ENCODE data around the gene CREG2. TPM values are rescaled to one million over a fixed set of nuclear protein-coding genes. Genes with fewer than 3 reads are reported as not detected.

The CREG2 gene
- total and polyA plus RNA-seq, 2 donors (not counting 1 experiment from before 2014, with no cell fraction given) = 0.10 TPM; not detected in 1

DNA sequence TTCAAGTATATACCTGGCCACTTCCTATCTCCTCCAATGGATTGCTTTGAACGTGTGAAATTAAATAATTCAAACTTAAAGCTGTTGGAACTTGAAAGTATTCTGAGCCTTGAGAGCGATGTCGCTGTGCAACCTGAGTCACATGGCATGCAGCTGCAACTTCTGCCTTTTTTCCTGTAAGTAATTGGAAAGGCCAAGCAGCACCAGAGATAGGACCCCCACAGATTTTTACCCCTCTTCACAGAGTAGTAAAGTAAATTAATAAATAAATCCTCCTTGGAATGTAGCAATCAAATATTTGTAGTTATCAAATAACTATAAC, 75.6 kb downstream of the CREG2 start:
- H3K36me3 ChIP-seq (replicated peaks in 1 of 2; ENCODE audit: control extremely low read depth in 1 of 2, control insufficient read depth in 1 of 2, extremely low read depth in 1 of 2, insufficient read depth in 2 of 2, low read length in 1 of 2) = no peaks in the 10 kb centered on the region
- Mint-ChIP-seq H3K27ac (peak overlapping the region; percentile 21), H3K4me1 (peaks cover 24% of the 10 kb centered on the region), H3K9me3 (ENCODE audit: insufficient read depth) (no peaks in the 10 kb centered on the region), H3K4me3 (peak overlapping the region; percentile 14), H3K27me3 (peaks cover 3% of the 10 kb centered on the region)
- H3K4me3 ChIP-seq (ENCODE audit: control extremely low read depth in 1 of 5, extremely low read depth in 1 of 5, insufficient read depth in 1 of 5, low read depth in 2 of 5, low read length in 4 of 5) = no peak overlapping the region
- ChIA-PET CTCF (no interaction called here), POLR2A (no interaction called here)
- H3K4me2 ChIP-seq (replicated peaks; ENCODE audit: low read depth, low read length, poor library complexity, severe bottlenecking) = peak overlapping the region; percentile 52
- TF ChIP-seq, protein P1, sequence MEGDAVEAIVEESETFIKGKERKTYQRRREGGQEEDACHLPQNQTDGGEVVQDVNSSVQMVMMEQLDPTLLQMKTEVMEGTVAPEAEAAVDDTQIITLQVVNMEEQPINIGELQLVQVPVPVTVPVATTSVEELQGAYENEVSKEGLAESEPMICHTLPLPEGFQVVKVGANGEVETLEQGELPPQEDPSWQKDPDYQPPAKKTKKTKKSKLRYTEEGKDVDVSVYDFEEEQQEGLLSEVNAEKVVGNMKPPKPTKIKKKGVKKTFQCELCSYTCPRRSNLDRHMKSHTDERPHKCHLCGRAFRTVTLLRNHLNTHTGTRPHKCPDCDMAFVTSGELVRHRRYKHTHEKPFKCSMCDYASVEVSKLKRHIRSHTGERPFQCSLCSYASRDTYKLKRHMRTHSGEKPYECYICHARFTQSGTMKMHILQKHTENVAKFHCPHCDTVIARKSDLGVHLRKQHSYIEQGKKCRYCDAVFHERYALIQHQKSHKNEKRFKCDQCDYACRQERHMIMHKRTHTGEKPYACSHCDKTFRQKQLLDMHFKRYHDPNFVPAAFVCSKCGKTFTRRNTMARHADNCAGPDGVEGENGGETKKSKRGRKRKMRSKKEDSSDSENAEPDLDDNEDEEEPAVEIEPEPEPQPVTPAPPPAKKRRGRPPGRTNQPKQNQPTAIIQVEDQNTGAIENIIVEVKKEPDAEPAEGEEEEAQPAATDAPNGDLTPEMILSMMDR (IDR thresholded peaks at IDR 0.05) = no peak
- TF ChIP-seq EZH2 (IDR thresholded peaks at IDR 0.05; ENCODE audit: borderline replicate concordance, insufficient read depth, low read depth, low read length, poor library complexity, severe bottlenecking) = no peak
- peaks cover 21% of the 10 kb centered on the region for H3K79me2 ChIP-seq (ENCODE audit: control insufficient read depth, insufficient read depth, low read length)
- intact Hi-C loops (cut with micrococcal nuclease) = no loop called here
- WGBS (ENCODE audit: insufficient coverage) = no CpG with 5 or more reads among the region's 3 CpGs
- peak overlapping the region; percentile 17 for H2AFZ ChIP-seq (ENCODE audit: insufficient read depth, low read depth, low read length, poor library complexity, severe bottlenecking)
- DNase-seq (peak; percentile 44), ATAC-seq (ENCODE audit: low read depth) (no peak)
- no peak overlapping the region for H3K27ac ChIP-seq (ENCODE audit: low read length in 2 of 2)
- peaks cover 3% of the 10 kb centered on the region for H4K20me1 ChIP-seq (ENCODE audit: control insufficient read depth, insufficient read depth, low read length, poor library complexity, severe bottlenecking)
- H3K9me3 ChIP-seq (ENCODE audit: control extremely low read depth in 1 of 3, control insufficient read depth in 2 of 3, insufficient read depth in 1 of 3, low read length in 2 of 3) = peaks cover 0 to 1% (median 0%) of the 10 kb centered on the region in 3 donors
- H3K9ac ChIP-seq (ENCODE audit: low read length) = peak overlapping the region; percentile 27
- H3K4me1 ChIP-seq (ENCODE audit: control insufficient read depth in 2 of 2, insufficient read depth in 2 of 2, low read length in 2 of 2) = peaks cover 19 to 26% of the 10 kb centered on the region in 2 donors
- peaks cover 0 to 4% (median 0%) of the 10 kb centered on the region in 4 experiments for H3K27me3 ChIP-seq (replicated peaks in 1 of 4; ENCODE audit: control extremely low read depth in 1 of 4, control insufficient read depth in 3 of 4, insufficient read depth in 4 of 4, low read length in 3 of 4)

DNA sequence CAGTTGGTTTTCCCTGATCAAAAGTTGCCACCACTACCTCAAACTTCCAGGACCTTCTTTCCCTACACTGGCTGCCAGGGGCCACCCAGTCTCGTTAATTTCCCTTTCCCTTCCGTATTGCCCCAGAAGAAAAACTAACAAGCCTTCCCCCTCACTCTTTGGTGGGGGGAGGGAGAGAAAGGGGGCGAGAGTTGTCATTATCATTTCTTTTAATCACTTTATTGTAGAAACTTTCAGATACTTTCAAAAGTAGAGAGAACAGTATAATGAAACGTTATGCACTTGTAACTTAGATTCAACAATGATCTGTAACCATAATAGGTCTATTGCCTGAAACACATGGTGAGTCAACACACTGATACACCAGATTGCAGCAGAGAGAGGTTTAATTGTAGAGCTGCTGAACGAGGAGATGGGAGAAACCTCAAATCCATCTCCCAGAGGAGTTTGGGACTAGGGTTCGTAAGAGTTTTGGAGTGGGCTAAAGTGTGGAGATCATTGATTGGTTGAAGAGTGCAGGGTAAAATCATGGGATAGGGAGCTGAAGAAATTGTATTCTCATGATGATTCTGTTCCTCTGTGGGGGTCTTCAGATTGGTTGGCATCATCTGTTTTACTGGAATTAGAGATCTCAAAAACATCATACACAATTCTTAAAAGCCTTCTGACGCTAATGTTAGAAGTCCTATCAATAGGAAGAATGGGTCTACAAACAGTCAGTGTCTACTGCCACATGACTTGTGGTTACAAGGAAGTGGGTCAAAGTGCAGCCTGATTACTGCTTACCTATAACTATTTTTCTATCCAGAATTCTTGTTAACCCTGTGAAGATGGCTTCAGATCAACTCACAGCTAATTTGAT, 76.2 kb downstream of the CREG2 start:
- no peaks in the 10 kb centered on the region for H3K9me3 Mint-ChIP-seq (ENCODE audit: insufficient read depth)
- peak overlapping the region; percentile 14 for H3K4me3 Mint-ChIP-seq
- H3K27ac Mint-ChIP-seq = peak overlapping the region; percentile 43
- peaks cover 27% of the 10 kb centered on the region for H3K79me2 ChIP-seq (ENCODE audit: control insufficient read depth, insufficient read depth, low read length)
- H3K27ac ChIP-seq (ENCODE audit: low read length in 2 of 2) = no peak overlapping the region
- CTCF ChIA-PET = no interaction called here
- H3K27me3 ChIP-seq (replicated peaks in 1 of 4; ENCODE audit: control extremely low read depth in 1 of 4, control insufficient read depth in 3 of 4, insufficient read depth in 4 of 4, low read length in 3 of 4) = peaks cover 0 to 4% (median 0%) of the 10 kb centered on the region in 4 experiments
- H3K9me3 ChIP-seq (ENCODE audit: control extremely low read depth in 1 of 3, control insufficient read depth in 2 of 3, insufficient read depth in 1 of 3, low read length in 2 of 3) = peaks cover 0 to 1% (median 0%) of the 10 kb centered on the region in 3 donors
- peaks cover 9% of the 10 kb centered on the region for H4K20me1 ChIP-seq (ENCODE audit: control insufficient read depth, insufficient read depth, low read length, poor library complexity, severe bottlenecking)
- 100% methylated on average over 1 of the region's 7 CpGs for WGBS (ENCODE audit: insufficient coverage)
- ATAC-seq (ENCODE audit: low read depth) (no peak), DNase-seq (no peak)
- H3K4me1 ChIP-seq (ENCODE audit: control insufficient read depth in 2 of 2, insufficient read depth in 2 of 2, low read length in 2 of 2) = peaks cover 25 to 32% of the 10 kb centered on the region in 2 donors
- no peak overlapping the region for H3K4me3 ChIP-seq (ENCODE audit: control extremely low read depth in 1 of 5, extremely low read depth in 1 of 5, insufficient read depth in 1 of 5, low read depth in 2 of 5, low read length in 4 of 5)
- TF ChIP-seq, protein P1 (IDR thresholded peaks at IDR 0.05) = no peak
- no peak for TF ChIP-seq EZH2 (IDR thresholded peaks at IDR 0.05; ENCODE audit: borderline replicate concordance, insufficient read depth, low read depth, low read length, poor library complexity, severe bottlenecking)
- H2AFZ ChIP-seq (ENCODE audit: insufficient read depth, low read depth, low read length, poor library complexity, severe bottlenecking) = peak overlapping the region; percentile 17
- H3K9ac ChIP-seq (ENCODE audit: low read length) = peak overlapping the region; percentile 27
- no peaks in the 10 kb centered on the region for H3K27me3 Mint-ChIP-seq
- POLR2A ChIA-PET = no interaction called here
- H3K4me1 Mint-ChIP-seq = peaks cover 30% of the 10 kb centered on the region
- H3K36me3 ChIP-seq (replicated peaks in 1 of 2; ENCODE audit: control extremely low read depth in 1 of 2, control insufficient read depth in 1 of 2, extremely low read depth in 1 of 2, insufficient read depth in 2 of 2, low read length in 1 of 2) = no peaks in the 10 kb centered on the region
- H3K4me2 ChIP-seq (replicated peaks; ENCODE audit: low read depth, low read length, poor library complexity, severe bottlenecking) = peak overlapping the region; percentile 52
- intact Hi-C loops (cut with micrococcal nuclease) = no loop called here

Measured in B cell (primary cell).